NCI-H524 treated with DMSO at 0.1 percent for 48 hours (cell line): ENCODE results near the gene CHD5.
"Not testable (repeated sequence)": the region's sequence is repeated elsewhere in the genome, so short reads cannot be mapped to it uniquely, and the experiment has no call there.

Experiments
- DNase-seq: peaks from one replicate; lab custom pipeline; 2025; lab: John Stamatoyannopoulos, UW

CHD5 gene

GRCh38 chr1:6083801-6084446 lies 96.2 kb downstream of the CHD5 start:
- DNase-seq: no peak

GRCh38 chr1:6083385-6083784 lies 96.7 kb downstream of the CHD5 start:
- no peak for DNase-seq

GRCh38 chr1:6082430-6082971 lies 97.6 kb downstream of the CHD5 start:
- no peak for DNase-seq

- DNase-seq: no peak
These were observed 98.2 kb downstream of the CHD5 start for GRCh38 chr1:6081901-6082300.

GRCh38 chr1:6080469-6080868 lies 99.7 kb downstream of the CHD5 start:
- DNase-seq: no peak

GRCh38 chr1:6077919-6078318 lies 102.2 kb downstream of the CHD5 start:
- DNase-seq: no peak

GRCh38 chr1:6077506-6077905 lies 102.6 kb downstream of the CHD5 start:
- no peak for DNase-seq

GRCh38 chr1:6077061-6077460 lies 103.1 kb downstream of the CHD5 start:
- DNase-seq: not testable (repeated sequence)

- no peak for DNase-seq
These were observed 104.4 kb downstream of the CHD5 start for GRCh38 chr1:6075748-6076147.

- no peak for DNase-seq
These were observed 105.8 kb downstream of the CHD5 start for GRCh38 chr1:6074192-6074901.

GRCh38 chr1:6073480-6074053 lies 106.6 kb downstream of the CHD5 start:
- no peak for DNase-seq

GRCh38 chr1:6072774-6073479 lies 107.2 kb downstream of the CHD5 start:
- DNase-seq: no peak

GRCh38 chr1:6071219-6071618 lies 108.9 kb downstream of the CHD5 start:
- no peak for DNase-seq

- DNase-seq: no peak
These were observed 109.6 kb downstream of the CHD5 start for GRCh38 chr1:6070450-6070974.

GRCh38 chr1:6069573-6069972 lies 110.5 kb downstream of the CHD5 start:
- DNase-seq: no peak

GRCh38 chr1:6068932-6069331 lies 111.2 kb downstream of the CHD5 start:
- DNase-seq: no peak

- DNase-seq: no peak
These were observed 112.0 kb downstream of the CHD5 start for GRCh38 chr1:6068073-6068472.

- no peak for DNase-seq
These were observed 113.4 kb downstream of the CHD5 start for GRCh38 chr1:6066680-6067079.

GRCh38 chr1:6065093-6065858 lies 114.8 kb downstream of the CHD5 start:
- no peak for DNase-seq

GRCh38 chr1:6063532-6064053 lies 116.5 kb downstream of the CHD5 start:
- DNase-seq: not testable (repeated sequence)

GRCh38 chr1:6062670-6063069 lies 117.5 kb downstream of the CHD5 start:
- DNase-seq: no peak
